LNCaP clone FGC (cell line): Measurements from ENCODE around the gene NOTUM.

Experiments used
- DNase-seq: peaks from one replicate; pipeline ENCODE4 v3.0.0-alpha.2; 2011; ENCODE audit warnings: low read depth
- H3K4me3 ChIP-seq: 2 replicates; pipeline ENCODE4 v1.5.1; 2011; ENCODE audit warnings: mild to moderate bottlenecking, low read depth, low read length, control low read depth
- TF ChIP-seq, protein P1 (sequence below): IDR thresholded peaks from 2 replicates; pipeline ENCODE4 v1.5.1; 2012; ENCODE audit warnings: mild to moderate bottlenecking; ENCODE audit not compliant: control insufficient read depth, insufficient read depth; ENCODE audit errors: extremely low read depth

NOTUM gene

DNA sequence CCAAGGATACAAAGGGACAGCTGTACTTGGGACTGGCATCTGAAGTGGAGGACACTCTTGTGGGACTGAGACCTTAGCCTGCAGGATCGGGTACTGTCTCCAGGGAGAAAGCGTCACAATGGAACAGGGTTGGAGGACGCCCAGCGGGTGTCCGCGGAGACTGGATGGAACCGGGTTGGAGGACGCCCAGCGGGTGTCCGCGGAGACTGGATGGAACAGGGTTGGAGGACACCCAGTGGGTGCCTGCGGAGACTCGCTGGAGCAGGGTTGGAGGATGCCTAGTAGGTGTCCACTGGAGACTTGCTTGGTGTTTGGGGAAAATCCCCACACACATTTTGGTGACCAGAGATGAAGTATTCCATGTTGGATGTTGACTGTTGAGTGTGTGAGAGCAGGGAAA is 13.8 kb downstream of the NOTUM start, which contains the start of gene MYADML2:
Gene MYADML2, minus strand, starts transcription at position 45 of the 400 bp plus-strand sequence. CDS start 5,492 bp downstream, outside the sequence.
- no peak within 1 kb of the TSS for H3K4me3 ChIP-seq
- TF ChIP-seq, protein P1, sequence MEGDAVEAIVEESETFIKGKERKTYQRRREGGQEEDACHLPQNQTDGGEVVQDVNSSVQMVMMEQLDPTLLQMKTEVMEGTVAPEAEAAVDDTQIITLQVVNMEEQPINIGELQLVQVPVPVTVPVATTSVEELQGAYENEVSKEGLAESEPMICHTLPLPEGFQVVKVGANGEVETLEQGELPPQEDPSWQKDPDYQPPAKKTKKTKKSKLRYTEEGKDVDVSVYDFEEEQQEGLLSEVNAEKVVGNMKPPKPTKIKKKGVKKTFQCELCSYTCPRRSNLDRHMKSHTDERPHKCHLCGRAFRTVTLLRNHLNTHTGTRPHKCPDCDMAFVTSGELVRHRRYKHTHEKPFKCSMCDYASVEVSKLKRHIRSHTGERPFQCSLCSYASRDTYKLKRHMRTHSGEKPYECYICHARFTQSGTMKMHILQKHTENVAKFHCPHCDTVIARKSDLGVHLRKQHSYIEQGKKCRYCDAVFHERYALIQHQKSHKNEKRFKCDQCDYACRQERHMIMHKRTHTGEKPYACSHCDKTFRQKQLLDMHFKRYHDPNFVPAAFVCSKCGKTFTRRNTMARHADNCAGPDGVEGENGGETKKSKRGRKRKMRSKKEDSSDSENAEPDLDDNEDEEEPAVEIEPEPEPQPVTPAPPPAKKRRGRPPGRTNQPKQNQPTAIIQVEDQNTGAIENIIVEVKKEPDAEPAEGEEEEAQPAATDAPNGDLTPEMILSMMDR = no peak
- no peak for DNase-seq

GRCh38 chr17:81944858-81945257 is 16.1 kb downstream of the NOTUM start:
- DNase-seq = no peak
- no peak overlapping the region for H3K4me3 ChIP-seq
- TF ChIP-seq, protein P1 = no peak

DNA sequence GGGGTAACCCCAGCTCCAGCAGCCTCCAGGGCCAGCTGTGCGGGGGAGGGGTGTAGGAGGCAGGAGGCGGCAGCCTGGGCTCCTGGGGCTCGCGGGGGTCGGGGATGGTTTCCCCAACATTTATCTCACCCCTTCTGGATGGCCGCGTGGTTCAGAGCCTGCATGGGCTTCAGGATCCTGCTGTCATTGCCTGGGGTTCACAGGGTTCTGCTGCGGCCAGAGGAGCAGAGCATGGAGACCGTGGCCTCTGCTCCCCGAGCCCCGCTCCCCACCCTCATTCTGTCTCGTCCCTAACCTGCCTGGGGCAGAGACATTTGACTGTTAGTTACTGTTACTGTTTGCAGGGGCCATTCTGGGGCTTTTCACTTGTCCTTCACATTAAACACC is 18.8 kb downstream of the NOTUM start:
- TF ChIP-seq, protein P1 = no peak
- no peak overlapping the region for H3K4me3 ChIP-seq
- DNase-seq = no peak

DNA sequence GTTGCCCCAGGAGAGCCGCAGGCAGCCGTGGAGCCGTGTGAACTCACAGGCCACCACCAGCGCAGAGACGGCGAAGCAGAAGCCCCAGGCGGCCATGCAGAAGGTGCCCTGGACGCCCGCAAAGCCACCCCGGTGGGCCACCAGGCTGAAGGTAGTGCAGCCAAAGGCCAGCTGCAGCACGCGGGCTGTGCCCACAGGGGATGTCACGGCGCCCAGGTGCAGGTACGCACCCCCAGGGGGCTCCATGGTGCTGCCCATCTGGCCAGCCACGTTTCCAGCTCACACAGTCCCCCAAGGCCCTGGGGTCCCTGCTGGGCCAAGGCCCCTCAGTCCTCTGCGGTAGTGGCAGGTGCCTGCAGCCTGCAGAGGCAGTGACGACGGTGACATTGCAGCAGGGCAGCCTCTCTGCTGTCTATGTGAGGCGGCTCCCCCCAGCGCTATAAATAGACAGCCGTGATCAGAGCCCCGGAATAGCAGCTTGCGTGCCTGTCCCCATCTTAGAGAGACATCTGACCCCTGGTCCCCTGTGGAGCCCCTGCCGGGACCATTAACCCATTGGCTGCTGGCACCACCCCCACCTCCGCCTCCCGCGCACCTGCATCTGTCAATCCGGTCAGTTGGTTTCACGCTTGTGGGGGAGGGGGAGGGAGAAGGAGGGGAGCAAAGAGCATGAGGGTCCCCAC is 19.4 kb downstream of the NOTUM start:
- no peak overlapping the region for H3K4me3 ChIP-seq
- no peak for DNase-seq
- TF ChIP-seq, protein P1 = no peak

DNA sequence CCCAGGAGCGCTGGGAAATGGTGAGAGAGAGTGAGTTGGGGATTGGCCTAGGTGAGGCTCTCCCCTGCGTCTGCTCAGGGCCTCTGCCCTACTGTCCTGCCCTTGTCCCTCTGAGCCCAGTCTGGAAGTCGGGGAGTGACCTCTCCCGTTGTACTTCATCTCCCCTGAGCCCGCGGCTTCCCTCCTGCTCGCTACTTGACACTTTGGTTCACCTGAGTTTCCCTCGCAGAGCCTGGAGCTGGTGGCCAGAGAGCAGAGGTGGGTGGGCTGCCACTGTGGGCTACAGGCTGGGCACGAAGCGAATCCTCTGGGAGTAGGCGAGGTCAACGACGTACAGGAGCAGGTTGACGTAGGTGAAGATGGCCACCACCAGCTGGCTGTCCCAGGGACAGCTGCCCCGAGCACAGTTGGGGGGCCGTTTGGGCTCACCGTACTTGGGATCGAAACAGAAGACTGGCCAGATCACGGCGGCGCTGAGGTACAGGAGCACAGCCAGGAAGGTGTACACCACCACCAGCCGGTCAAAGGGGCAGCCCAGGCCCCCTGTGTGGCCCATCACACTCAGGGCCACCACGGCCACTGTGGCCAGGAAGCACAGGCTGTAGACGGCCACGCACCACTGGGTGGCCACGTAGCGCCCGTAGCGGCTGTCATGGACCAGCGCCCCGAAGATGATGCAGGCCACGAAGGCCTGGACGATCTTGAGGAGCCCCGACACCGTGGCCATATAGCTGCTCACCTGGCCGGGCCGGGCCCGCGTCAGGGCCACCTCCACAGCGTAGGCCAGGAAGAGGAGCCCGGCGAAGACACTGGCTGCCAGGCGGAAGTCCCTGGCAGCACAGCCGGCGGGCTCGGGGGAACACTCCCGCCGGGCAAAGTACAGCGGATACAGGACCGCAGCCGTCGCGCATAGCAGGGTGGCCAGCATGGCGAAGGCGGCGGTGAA is 20.2 kb downstream of the NOTUM start:
- H3K4me3 ChIP-seq = no peak overlapping the region
- TF ChIP-seq, protein P1 = no peak
- no peak for DNase-seq

- TF ChIP-seq, protein P1 = no peak
- H3K4me3 ChIP-seq = no peak overlapping the region
- no peak for DNase-seq
Measured at GRCh38 chr17:81939881-81940385, 21.1 kb downstream of the NOTUM start.
